Cardiac muscle cell (in vitro differentiated cells and primary cell): ENCODE measurements around the gene TSPYL4. TPM values are rescaled to one million over a fixed set of nuclear protein-coding genes. Genes with fewer than 3 reads are reported as not detected.

Experiments used
- DNase-seq, 2 donors: peaks; one replicate each; pipeline versions ENCODE4 v3.0.0 to v3.0.0-alpha.2; 2010 to 2017; ENCODE audit warnings: low read depth in 1 of 2, low spot score in 1 of 2
- H3K27ac ChIP-seq: fragments of 200-600 bp; sonication (generic); 2 replicates; pipeline ENCODE4 v1.5.1; 2016
- H3K27me3 ChIP-seq: fragments of 200-600 bp; sonication (generic); 2 replicates; pipeline ENCODE4 v1.6.0; 2016; ENCODE audit warnings: control low read depth
- H3K36me3 ChIP-seq: fragments of 200-600 bp; sonication (generic); 2 replicates; pipeline ENCODE4 v1.5.1; 2016; ENCODE audit warnings: control low read depth
- H3K4me1 ChIP-seq: fragments of 200-600 bp; sonication (generic); 2 replicates; pipeline ENCODE4 v1.8.1; 2017; ENCODE audit warnings: low read depth, mild to moderate bottlenecking, mixed run types
- H3K4me3 ChIP-seq: fragments of 200-600 bp; sonication (generic); 2 replicates; pipeline ENCODE4 v1.5.1; 2016; ENCODE audit warnings: mild to moderate bottlenecking
- H3K9me3 ChIP-seq: fragments of 200-600 bp; sonication (generic); 2 replicates; pipeline ENCODE4 v1.5.1; 2017; ENCODE audit warnings: low read depth, mild to moderate bottlenecking, control low read depth
- CTCF ChIP-seq: IDR thresholded peaks from 2 replicates; pipeline ENCODE4 v1.5.1; 2012; ENCODE audit warnings: low read depth, mild to moderate bottlenecking, low read length
- polyA plus RNA-seq: library from polyadenylated mRNA; unstranded; fragments of >200 nt; fragmentation: Nextera tagmentation; extraction: Ambion mirVana; gene quantifications from 2 replicates; pipeline ENCODE4 v1.2.1, GENCODE V29; 2016
- total RNA-seq: library from RNA; depleted of rRNA; stranded (reverse); fragments of >200 nt; gene quantifications from 2 replicates; pipeline ENCODE4 v1.2.3, GENCODE V29; 2016

Gene TSPYL4
- total and polyA plus RNA-seq, 2 experiments from 2014 or later, result 38.2 to 54.1 TPM

DNA sequence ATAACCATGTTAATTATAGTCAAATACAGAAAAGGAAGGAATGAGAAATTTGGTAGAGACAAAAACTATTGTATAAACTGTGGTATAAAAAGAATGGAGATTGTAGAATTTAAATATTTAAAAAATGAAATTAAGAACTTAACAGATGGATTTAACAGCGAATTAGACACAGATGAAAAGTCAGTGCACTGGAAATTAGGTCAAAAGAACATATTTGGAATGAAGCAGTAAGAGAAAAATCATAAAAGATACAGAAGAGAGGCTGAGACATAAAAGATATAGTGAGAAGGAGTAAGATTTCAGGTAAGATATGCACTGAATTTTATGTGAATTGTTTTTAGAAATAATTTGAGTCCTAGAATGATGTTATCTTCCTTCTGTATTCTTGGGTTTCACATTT is 14.0 kb downstream of the TSPYL4 start:
- Histone ChIP-seq H3K4me3 (no peak overlapping the region), H3K9me3 (no peaks in the 10 kb centered on the region), H3K4me1 (no peaks in the 10 kb centered on the region), H3K27me3 (no peaks in the 10 kb centered on the region), H3K27ac (no peak overlapping the region), H3K36me3 (peaks cover 21% of the 10 kb centered on the region)
- no peak for DNase-seq
- no peak for TF ChIP-seq CTCF

DNA sequence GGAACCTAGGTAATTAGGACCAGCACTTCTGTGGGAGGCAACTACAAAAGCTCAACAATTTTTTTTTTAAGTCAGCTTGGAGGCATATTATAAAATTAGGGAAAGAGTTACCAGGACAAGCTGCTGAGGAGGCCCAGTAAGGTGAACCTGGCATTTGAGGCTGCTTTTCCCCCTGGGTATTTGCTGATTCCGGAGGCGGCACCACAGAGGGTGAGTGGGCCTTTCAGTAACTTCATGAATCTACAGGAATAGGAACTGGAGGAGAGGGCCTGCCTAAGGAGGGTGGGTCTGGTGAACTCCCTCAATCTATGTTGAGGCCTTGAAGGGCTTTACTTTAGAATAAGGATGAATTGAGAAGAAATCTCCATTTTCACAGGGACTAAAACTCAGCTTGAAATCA is 14.6 kb downstream of the TSPYL4 start:
- Histone ChIP-seq H3K27ac (no peak overlapping the region), H3K4me3 (no peak overlapping the region), H3K9me3 (no peaks in the 10 kb centered on the region), H3K4me1 (no peaks in the 10 kb centered on the region), H3K27me3 (no peaks in the 10 kb centered on the region), H3K36me3 (peaks cover 18% of the 10 kb centered on the region)
- no peak for DNase-seq
- no peak for TF ChIP-seq CTCF

DNA sequence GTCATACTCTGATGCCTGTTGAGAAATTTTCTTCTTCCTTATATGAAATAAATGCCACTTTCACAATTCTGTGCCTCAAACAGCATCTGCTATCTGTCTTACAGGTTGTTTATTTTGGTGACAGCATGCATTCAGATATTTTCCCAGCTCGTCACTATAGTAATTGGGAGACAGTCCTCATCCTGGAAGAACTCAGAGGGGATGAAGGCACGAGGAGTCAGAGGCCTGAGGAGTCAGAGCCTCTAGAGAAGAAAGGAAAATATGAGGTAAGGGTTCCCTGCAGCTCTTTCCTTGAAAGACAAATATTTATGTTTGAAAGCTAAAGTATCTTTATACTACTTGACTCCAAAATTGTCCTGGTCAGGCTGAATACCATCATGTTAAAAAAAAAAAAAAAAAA is 15.8 kb downstream of the TSPYL4 start:
- peaks cover 17% of the 10 kb centered on the region for H3K36me3 ChIP-seq
- no peaks in the 10 kb centered on the region for H3K4me1 ChIP-seq
- H3K27me3 ChIP-seq, result no peaks in the 10 kb centered on the region
- no peaks in the 10 kb centered on the region for H3K9me3 ChIP-seq
- no peak overlapping the region for H3K27ac ChIP-seq
- TF ChIP-seq CTCF, result no peak
- DNase-seq, result no peak
- H3K4me3 ChIP-seq, result no peak overlapping the region

GRCh38 chr6:116234689-116235088 is 19.2 kb downstream of the TSPYL4 start:
- Histone ChIP-seq H3K36me3 (peaks cover 12% of the 10 kb centered on the region), H3K27me3 (no peaks in the 10 kb centered on the region), H3K27ac (no peak overlapping the region), H3K4me1 (no peaks in the 10 kb centered on the region), H3K9me3 (no peaks in the 10 kb centered on the region), H3K4me3 (no peak overlapping the region)
- no peak for DNase-seq
- TF ChIP-seq CTCF, result no peak

- Histone ChIP-seq H3K36me3 (no peaks in the 10 kb centered on the region), H3K4me3 (no peak overlapping the region), H3K4me1 (no peaks in the 10 kb centered on the region), H3K27me3 (no peaks in the 10 kb centered on the region), H3K9me3 (no peaks in the 10 kb centered on the region), H3K27ac (no peak overlapping the region)
- TF ChIP-seq CTCF, result no peak
- peak; percentile 79 to 96 for DNase-seq
Measured at GRCh38 chr6:116229287-116229913, 24.5 kb downstream of the TSPYL4 start.

- DNase-seq, result no peak
- Histone ChIP-seq H3K27me3 (no peaks in the 10 kb centered on the region), H3K36me3 (no peaks in the 10 kb centered on the region), H3K27ac (no peak overlapping the region), H3K9me3 (no peaks in the 10 kb centered on the region), H3K4me3 (no peak overlapping the region), H3K4me1 (no peaks in the 10 kb centered on the region)
- TF ChIP-seq CTCF, result no peak
Measured at GRCh38 chr6:116223355-116223754, 30.5 kb downstream of the TSPYL4 start.
